Urothelium cell line (cell line): ENCODE data around the gene GSTK1.
"Not testable (repeated sequence)": the region's sequence is repeated elsewhere in the genome, so short reads cannot be mapped to it uniquely, and the experiment has no call there.

ENCODE experiments used
- DNase-seq: peaks from one replicate; pipeline ENCODE4 v3.0.0; 2011; ENCODE audit warnings: low spot score, mixed read lengths
- FAIRE-seq: peaks from 2 replicates; lab custom pipeline; 2011; peaks lifted over from hg19 to GRCh38; lab: Jason Lieb, UNC

GSTK1 gene

GRCh38 chr7:143265017-143265693, 1.9 kb downstream of the GSTK1 start:
- DNase-seq (no peak), FAIRE-seq (no peak)

GRCh38 chr7:143269251-143269650, 6.0 kb downstream of the GSTK1 start:
- no peak for DNase-seq
- no peak for FAIRE-seq

GRCh38 chr7:143271240-143271639, 8.0 kb downstream of the GSTK1 start:
- FAIRE-seq (no peak), DNase-seq (no peak)

GRCh38 chr7:143272871-143273270, 9.6 kb downstream of the GSTK1 start:
- FAIRE-seq (no peak), DNase-seq (no peak)

- DNase-seq = peak; percentile 51
Observed at GRCh38 chr7:143279186-143280098, 16.2 kb downstream of the GSTK1 start.

GRCh38 chr7:143280160-143280559, 16.9 kb downstream of the GSTK1 start:
- no peak for DNase-seq
- FAIRE-seq = no peak

More at GRCh38 chr7:143279186-143280098, 16.2 kb downstream of the GSTK1 start:
- no peak for FAIRE-seq

GRCh38 chr7:143280566-143280965, 17.3 kb downstream of the GSTK1 start:
- no peak for FAIRE-seq
- DNase-seq = no peak

- no peak for DNase-seq
- no peak for FAIRE-seq
Observed at GRCh38 chr7:143281529-143281928, 18.3 kb downstream of the GSTK1 start.

GRCh38 chr7:143282124-143282523, 18.9 kb downstream of the GSTK1 start:
- no peak for DNase-seq
- FAIRE-seq = no peak

GRCh38 chr7:143283381-143283780, 20.1 kb downstream of the GSTK1 start:
- DNase-seq (no peak), FAIRE-seq (no peak)

GRCh38 chr7:143284591-143285469, 21.6 kb downstream of the GSTK1 start, which contains the start of gene TMEM139:
Gene TMEM139, plus strand, starts transcription at chr7:143284958. Its CDS starts 1,000 bp downstream, at chr7:143285958.
- no peak for DNase-seq
- FAIRE-seq = no peak

- FAIRE-seq = no peak
- peak; percentile 69 for DNase-seq
Observed at GRCh38 chr7:143285470-143285778, 22.2 kb downstream of the GSTK1 start.

- no peak for FAIRE-seq
- DNase-seq = no peak
Observed at GRCh38 chr7:143285806-143286521, 22.7 kb downstream of the GSTK1 start.

GRCh38 chr7:143286522-143286890, 23.3 kb downstream of the GSTK1 start:
- FAIRE-seq = no peak
- DNase-seq = no peak

- no peak for DNase-seq
- no peak for FAIRE-seq
Observed at GRCh38 chr7:143287339-143287934, 24.2 kb downstream of the GSTK1 start.

- FAIRE-seq (peak; percentile 17), DNase-seq (peak; percentile 98)
Observed at GRCh38 chr7:143287935-143288826, 24.9 kb downstream of the GSTK1 start, which contains the start of gene CASP2. Gene CASP2, plus strand, starts transcription at chr7:143288351. Its CDS starts 105 bp downstream, at chr7:143288456.

GRCh38 chr7:143288836-143289235, 25.6 kb downstream of the GSTK1 start:
- FAIRE-seq = no peak
- DNase-seq = no peak

- DNase-seq (no peak), FAIRE-seq (no peak)
Observed at GRCh38 chr7:143289421-143289820, 26.2 kb downstream of the GSTK1 start.

GRCh38 chr7:143289888-143290287, 26.6 kb downstream of the GSTK1 start:
- not testable (repeated sequence) for DNase-seq, FAIRE-seq
